Esophagus squamous epithelium (tissue), 5 donors: ENCODE data around the gene RCOR1. TPM values are rescaled to one million over a fixed set of nuclear protein-coding genes. Genes with fewer than 3 reads are reported as not detected.
"Not testable (repeated sequence)": the region's sequence is repeated elsewhere in the genome, so short reads cannot be mapped to it uniquely, and the experiment has no call there.

Experiments
- DNase-seq: peaks from one replicate; lab custom pipeline; 2025; lab: John Stamatoyannopoulos, UW
- H3K27ac ChIP-seq, 4 donors: fragments of 200-600 bp; sonication (generic); one replicate each; pipeline ENCODE4 v1.5.1; 2016 to 2019; ENCODE audit warnings: mild to moderate bottlenecking in 1 of 4
- H3K27me3 ChIP-seq, 4 donors: fragments of 200-600 bp; sonication (generic); 1 replicate in 3 of 4; 2 replicates in 1 of 4; pipeline versions ENCODE4 v1.5.1 to v1.6.0; 2017 to 2021; ENCODE audit warnings: antibody characterized with exemption in 1 of 4
- H3K36me3 ChIP-seq, 3 donors: fragments of 200-600 bp; sonication (generic); one replicate each; pipeline ENCODE4 v1.5.1; 2016 to 2019
- H3K4me1 ChIP-seq, 3 donors: fragments of 200-600 bp; sonication (generic); one replicate each; pipeline ENCODE4 v1.5.1; 2017 to 2019
- H3K4me3 ChIP-seq, 4 donors: fragments of 200-600 bp; sonication (generic); 1 replicate in 3 of 4; 2 replicates in 1 of 4; pipeline ENCODE4 v1.5.1; 2016 to 2019; ENCODE audit warnings: mild to moderate bottlenecking in 2 of 4, moderate library complexity in 1 of 4
- H3K9me3 ChIP-seq, 3 donors: fragments of 200-600 bp; sonication (generic); one replicate each; pipeline ENCODE4 v1.5.1; 2016 to 2019
- POLR2A ChIP-seq, 4 donors: fragments of 450-650 bp; IDR thresholded peaks; one replicate each; pipeline ENCODE4 v1.6.1; 2017; ENCODE audit warnings: antibody characterized with exemption in 4 of 4, mild to moderate bottlenecking in 4 of 4, moderate library complexity in 3 of 4
- WGBS, 2 donors: methylation state at CpG; one replicate each; pipeline ENCODE4 v1.1.5; 2018; 5-methylcytosine and 5-hydroxymethylcytosine counted together
- intact Hi-C: fragments of 100-400 bp; cut with DNase I; formaldehyde crosslinking; loops from one replicate; pipeline ENCODE4 v1.15.0; 2022
- total RNA-seq, 4 donors: library from RNA; depleted of rRNA; stranded (reverse); fragments of >200 nt; gene quantifications; one replicate each; pipeline ENCODE4 v1.1.0, GENCODE V29; 2016
- TF ChIP-seq, protein P1 (sequence below), 6 experiments: fragments of 450-650 bp in 4 of 6; fragments of 200-600 bp in 2 of 6; sonication (generic) in 2 of 6; IDR thresholded peaks; one replicate each; pipeline ENCODE4 v1.5.1; 2016 to 2019; ENCODE audit warnings: antibody characterized with exemption in 6 of 6, mild to moderate bottlenecking in 4 of 6, moderate library complexity in 4 of 6
- donor health status: DM: yes; HTN: yes; CAD: no.

The RCOR1 gene
- total RNA-seq, 4 donors from 2014 or later: 25.6 to 56.9 (median 35.2) TPM

DNA sequence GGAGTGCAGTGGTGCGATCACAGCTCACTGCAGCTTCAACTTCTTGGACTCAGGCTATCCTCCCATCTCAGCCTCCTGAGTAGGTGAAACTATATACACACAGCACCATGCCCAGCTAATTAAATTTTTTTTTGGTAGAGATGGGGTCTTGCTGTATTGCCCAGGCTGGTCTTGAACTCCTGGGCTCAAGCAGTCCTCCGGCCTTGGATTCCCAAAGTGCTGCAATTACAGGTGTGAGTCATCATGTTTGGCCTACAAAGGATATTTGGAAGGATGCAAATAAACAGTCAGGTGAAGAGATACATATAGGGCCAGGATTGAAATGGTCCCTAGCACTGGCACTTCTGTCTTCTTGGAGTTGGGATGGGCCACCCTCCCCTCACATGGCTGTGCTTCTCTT lies 23.9 kb downstream of the RCOR1 start:
- DNase-seq: no peak
- Histone ChIP-seq H3K27ac (no peak overlapping the region), H3K27me3 (no peaks in the 10 kb centered on the region), H3K36me3 (peaks cover 0 to 7% (median 0%) of the 10 kb centered on the region in 3 donors), H3K4me3 (no peak overlapping the region), H3K4me1 (peaks cover 0 to 18% (median 6%) of the 10 kb centered on the region in 3 donors), H3K9me3 (no peaks in the 10 kb centered on the region)
- whole genome bisulfite sequencing, 2 donors: 78 to 95% methylated on average over 2 of the region's 2 CpGs
- TF ChIP-seq, protein P1, sequence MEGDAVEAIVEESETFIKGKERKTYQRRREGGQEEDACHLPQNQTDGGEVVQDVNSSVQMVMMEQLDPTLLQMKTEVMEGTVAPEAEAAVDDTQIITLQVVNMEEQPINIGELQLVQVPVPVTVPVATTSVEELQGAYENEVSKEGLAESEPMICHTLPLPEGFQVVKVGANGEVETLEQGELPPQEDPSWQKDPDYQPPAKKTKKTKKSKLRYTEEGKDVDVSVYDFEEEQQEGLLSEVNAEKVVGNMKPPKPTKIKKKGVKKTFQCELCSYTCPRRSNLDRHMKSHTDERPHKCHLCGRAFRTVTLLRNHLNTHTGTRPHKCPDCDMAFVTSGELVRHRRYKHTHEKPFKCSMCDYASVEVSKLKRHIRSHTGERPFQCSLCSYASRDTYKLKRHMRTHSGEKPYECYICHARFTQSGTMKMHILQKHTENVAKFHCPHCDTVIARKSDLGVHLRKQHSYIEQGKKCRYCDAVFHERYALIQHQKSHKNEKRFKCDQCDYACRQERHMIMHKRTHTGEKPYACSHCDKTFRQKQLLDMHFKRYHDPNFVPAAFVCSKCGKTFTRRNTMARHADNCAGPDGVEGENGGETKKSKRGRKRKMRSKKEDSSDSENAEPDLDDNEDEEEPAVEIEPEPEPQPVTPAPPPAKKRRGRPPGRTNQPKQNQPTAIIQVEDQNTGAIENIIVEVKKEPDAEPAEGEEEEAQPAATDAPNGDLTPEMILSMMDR (IDR thresholded peaks at IDR 0.05): no peak
- no peak for TF ChIP-seq POLR2A (IDR thresholded peaks at IDR 0.05)
- intact Hi-C loops: no loop called here

- Histone ChIP-seq H3K9me3 (no peaks in the 10 kb centered on the region), H3K36me3 (peaks cover 0 to 6% (median 0%) of the 10 kb centered on the region in 3 donors), H3K4me3 (no peak overlapping the region), H3K27ac (no peak overlapping the region), H3K4me1 (peaks cover 0 to 16% (median 6%) of the 10 kb centered on the region in 3 donors), H3K27me3 (no peaks in the 10 kb centered on the region)
- intact Hi-C loops: no loop called here
- DNase-seq: no peak
- WGBS, 2 donors: 25 to 32% methylated on average over 3 of the region's 3 CpGs
- TF ChIP-seq, protein P1 (IDR thresholded peaks at IDR 0.05): no peak
- no peak for TF ChIP-seq POLR2A (IDR thresholded peaks at IDR 0.05)
Measured at GRCh38 chr14:102616799-102617198, 24.4 kb downstream of the RCOR1 start.

GRCh38 chr14:102619012-102619411 lies 26.6 kb downstream of the RCOR1 start:
- H3K9me3 ChIP-seq, H3K36me3 ChIP-seq, H3K27me3 ChIP-seq, H3K27ac ChIP-seq, H3K4me3 ChIP-seq, intact Hi-C loops, DNase-seq: not testable (repeated sequence)
- WGBS, 2 donors: 81 to 88% methylated on average over 6 of the region's 6 CpGs
- H3K4me1 ChIP-seq: peaks cover 0 to 24% (median 10%) of the 10 kb centered on the region in 3 donors

GRCh38 chr14:102620413-102620812 lies 28.0 kb downstream of the RCOR1 start:
- no peak for DNase-seq
- 90 to 91% methylated on average over 7 to 9 of the region's 9 CpGs for WGBS, 2 donors
- peaks cover 0 to 24% (median 10%) of the 10 kb centered on the region in 3 donors for H3K4me1 ChIP-seq

DNA sequence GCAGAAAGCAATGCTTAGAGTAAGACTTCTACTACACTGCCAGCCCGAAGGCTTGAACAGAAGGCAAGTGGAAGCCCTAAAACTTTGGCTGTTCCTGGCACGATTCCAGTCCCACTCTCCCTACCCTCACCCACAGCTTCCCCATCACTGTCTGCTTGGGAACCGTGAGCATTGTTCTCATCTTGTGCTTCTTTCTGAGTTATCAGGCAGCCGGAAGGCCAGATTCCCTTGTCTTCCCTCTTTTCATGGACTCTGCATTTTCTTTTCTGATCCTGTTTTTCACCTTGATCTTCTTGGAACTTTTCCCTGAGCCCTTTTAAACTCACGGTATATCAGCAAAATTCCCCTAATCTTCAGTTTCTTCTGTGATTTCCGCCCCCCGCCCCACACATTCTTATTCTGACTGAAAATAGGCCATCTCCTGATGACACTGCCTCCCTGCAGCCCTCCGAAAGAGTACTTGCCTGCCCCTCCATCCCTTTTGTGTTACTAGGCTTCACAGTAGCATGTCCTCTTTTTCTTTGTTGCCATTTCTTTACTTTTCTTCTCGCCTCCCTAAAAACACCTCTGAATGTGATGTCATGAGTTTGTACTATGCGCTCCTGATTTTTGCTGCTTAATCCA lies 29.9 kb downstream of the RCOR1 start:
- Histone ChIP-seq H3K27ac (no peak overlapping the region), H3K4me3 (no peak overlapping the region), H3K36me3 (no peaks in the 10 kb centered on the region), H3K4me1 (peaks cover 0 to 12% (median 4%) of the 10 kb centered on the region in 3 donors), H3K27me3 (no peaks in the 10 kb centered on the region), H3K9me3 (no peaks in the 10 kb centered on the region)
- no peak for TF ChIP-seq POLR2A (IDR thresholded peaks at IDR 0.05)
- TF ChIP-seq, protein P1 (IDR thresholded peaks at IDR 0.05): no peak
- no peak for DNase-seq
- intact Hi-C loops: no loop called here
- WGBS, 2 donors: 62 to 63% methylated on average over 10 of the region's 10 CpGs

More at GRCh38 chr14:102620413-102620812, 28.0 kb downstream of the RCOR1 start:
- TF ChIP-seq POLR2A (IDR thresholded peaks at IDR 0.05): no peak
- intact Hi-C loops: no loop called here
- no peaks in the 10 kb centered on the region for H3K36me3 ChIP-seq
- H3K27ac ChIP-seq: no peak overlapping the region
- H3K27me3 ChIP-seq: no peaks in the 10 kb centered on the region
- no peaks in the 10 kb centered on the region for H3K9me3 ChIP-seq
- no peak overlapping the region for H3K4me3 ChIP-seq

DNA sequence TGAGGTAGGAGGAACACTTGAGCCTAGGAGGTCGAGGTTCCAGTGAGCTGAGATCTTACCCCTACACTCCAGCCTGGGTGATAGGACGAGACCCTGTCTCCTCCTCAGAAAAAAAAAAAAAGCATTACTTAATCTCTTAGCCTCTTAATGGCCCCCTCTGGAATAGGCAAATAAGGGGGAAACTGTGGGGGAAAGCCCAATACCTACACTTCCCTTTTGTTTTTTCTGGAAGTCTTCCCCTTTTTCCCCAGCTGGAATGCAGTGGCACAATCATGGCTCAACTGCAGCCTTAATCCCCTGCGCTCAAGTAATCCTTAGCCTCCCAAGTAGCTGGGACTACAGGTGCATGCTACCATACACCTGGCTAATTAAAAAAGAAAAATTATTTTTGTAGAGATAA lies 32.2 kb downstream of the RCOR1 start:
- Histone ChIP-seq H3K27ac (no peak overlapping the region), H3K36me3 (no peaks in the 10 kb centered on the region), H3K27me3 (no peaks in the 10 kb centered on the region), H3K9me3 (no peaks in the 10 kb centered on the region), H3K4me3 (no peak overlapping the region), H3K4me1 (peaks cover 0 to 25% (median 4%) of the 10 kb centered on the region in 3 donors)
- intact Hi-C loops: no loop called here
- DNase-seq: no peak
- 90 to 100% methylated on average over 3 of the region's 3 CpGs for WGBS, 2 donors
- no peak for TF ChIP-seq POLR2A (IDR thresholded peaks at IDR 0.05)
- TF ChIP-seq, protein P1 (IDR thresholded peaks at IDR 0.05): no peak
